HG02970 (cell line): Measurements from ENCODE around the gene TMEM184B.
"Not testable (repeated sequence)": the region's sequence is repeated elsewhere in the genome, so short reads cannot be mapped to it uniquely, and the experiment has no call there.

ENCODE experiments used
- ATAC-seq: cut with Tn5 transposase; IDR thresholded peaks from one replicate; pipeline ENCODE4 v1.9.1; 2021; ENCODE audit warnings: mild to moderate bottlenecking, moderate library complexity, moderate number of reproducible peaks; ENCODE audit not compliant: unreplicated experiment, low FRiP score

TMEM184B gene

DNA sequence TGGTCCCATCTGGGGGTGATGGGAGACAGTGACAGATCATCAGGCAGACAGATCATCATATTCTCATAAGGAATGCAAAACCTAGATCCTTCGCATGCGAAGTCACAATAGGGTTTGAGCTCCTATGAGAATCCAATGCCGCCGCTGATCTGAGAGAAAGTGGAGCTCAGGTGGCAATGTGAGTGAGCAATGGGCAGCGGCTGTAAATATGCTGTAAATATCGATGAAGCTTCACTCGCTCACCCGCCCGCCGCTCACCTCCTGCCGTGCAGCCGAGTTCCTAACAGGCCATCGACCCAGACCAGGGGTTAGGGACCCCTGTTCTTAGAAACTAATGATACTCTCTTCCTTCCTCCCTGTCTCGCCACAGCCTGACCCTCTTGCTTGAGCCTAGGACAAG, 81.8 kb downstream of the TMEM184B start:
- ATAC-seq, result no peak

- no peak for ATAC-seq
Observed at GRCh38 chr22:38190581-38190980, 82.2 kb downstream of the TMEM184B start.

DNA sequence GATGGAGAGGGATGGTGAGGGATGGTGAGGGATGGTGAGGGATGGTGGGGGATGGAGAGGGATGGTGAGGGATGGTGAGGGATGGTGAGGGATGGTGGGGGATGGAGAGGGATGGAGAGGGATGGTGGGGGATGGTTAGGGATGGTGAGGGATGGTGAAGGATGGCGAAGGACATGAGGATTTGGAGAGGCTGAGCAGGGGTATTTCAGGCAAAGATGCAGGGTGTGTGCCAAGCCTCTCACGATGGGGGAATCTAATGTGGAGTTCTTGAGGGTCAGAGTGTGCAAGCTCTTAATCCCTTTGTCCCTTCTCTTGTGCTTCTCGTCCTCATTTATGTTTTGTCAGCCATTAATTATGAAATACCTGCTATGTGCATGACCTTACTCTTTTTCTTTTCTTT, 83.7 kb downstream of the TMEM184B start:
- no peak for ATAC-seq

DNA sequence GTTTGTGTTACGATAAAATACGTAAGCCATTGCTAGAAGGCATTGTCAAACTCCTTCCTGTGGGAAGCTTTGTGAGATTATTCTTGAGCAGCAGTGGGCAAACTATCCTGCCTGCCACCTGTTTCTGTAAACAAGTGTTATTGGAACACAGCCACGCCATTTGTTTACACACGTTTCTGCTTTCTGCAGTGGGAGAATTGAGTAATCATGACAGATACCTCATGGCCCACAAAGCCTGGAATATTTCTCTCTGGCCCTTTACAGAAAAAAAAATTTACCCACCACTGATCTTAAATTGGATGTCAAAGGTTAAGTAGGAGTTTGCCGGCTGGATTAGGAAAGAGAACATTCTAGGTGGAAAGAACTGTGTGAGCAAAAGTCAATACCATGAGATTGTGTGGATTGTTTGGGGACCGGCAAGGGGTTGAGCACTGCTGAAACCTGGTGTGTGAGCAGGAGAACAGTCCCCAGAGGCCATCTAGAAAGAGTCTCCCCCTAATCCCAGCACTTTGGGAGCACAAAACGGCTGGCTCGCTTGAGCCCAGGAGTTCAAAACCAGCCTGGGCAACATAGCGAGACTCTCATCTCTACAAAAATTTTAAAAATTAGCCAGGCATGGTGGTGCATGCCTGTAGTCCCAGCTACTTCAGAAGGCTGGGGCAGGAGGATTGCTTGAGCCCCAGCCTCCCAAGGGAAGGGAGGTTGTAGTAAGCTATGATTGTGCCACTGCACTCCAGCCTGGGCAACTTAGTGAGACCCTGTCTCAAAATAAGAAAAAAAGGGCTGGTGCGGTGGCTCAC, 85.2 kb downstream of the TMEM184B start:
- ATAC-seq, result no peak

- no peak for ATAC-seq
Observed at GRCh38 chr22:38186429-38186828, 86.4 kb downstream of the TMEM184B start.

- ATAC-seq, result no peak
Observed at GRCh38 chr22:38184788-38185187, 88.0 kb downstream of the TMEM184B start.

GRCh38 chr22:38181453-38182200, 91.2 kb downstream of the TMEM184B start, which contains the start of gene PLA2G6:
PLA2G6 (minus strand) TSS chr22:38181830; CDS start chr22:38169426, 12,404 bp downstream.
- ATAC-seq, result peak; percentile 93

- ATAC-seq, result no peak
Observed at GRCh38 chr22:38180841-38181452, 91.9 kb downstream of the TMEM184B start.

GRCh38 chr22:38178605-38178937, 94.2 kb downstream of the TMEM184B start:
- ATAC-seq, result not testable (repeated sequence)

DNA sequence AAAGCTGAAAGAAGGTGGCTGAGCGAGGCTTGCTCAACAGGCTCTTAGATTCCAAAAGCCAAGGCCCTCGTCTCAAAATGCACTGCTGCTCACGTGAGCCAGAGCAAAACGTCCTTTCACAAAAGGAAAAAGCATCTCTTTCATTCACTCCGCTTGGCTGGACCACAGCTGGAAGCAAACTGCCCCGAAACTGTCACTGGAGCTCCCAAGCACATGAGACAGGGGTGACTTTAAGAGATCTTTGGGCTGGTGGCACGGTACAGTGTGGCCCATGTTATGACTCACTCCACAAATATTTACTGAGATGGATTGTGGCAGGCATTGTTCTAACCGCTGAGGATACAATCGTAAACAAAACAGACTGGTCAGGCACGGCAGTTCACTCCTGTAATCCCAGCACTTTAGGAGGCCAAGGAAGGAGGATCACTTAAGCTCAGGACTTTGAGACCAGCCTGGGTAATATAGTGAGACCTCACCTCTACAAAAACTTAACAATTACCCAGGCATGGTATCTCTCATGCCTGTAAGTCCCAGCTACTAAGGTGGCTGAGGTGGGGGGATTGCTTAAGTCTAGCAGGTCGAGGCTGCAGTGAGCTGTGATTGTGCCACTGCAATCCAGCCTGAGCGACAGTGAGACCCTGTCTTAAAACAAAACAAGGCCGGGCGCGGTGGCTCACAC, 94.7 kb downstream of the TMEM184B start:
- no peak for ATAC-seq

GRCh38 chr22:38177571-38177925, 95.3 kb downstream of the TMEM184B start:
- not testable (repeated sequence) for ATAC-seq

DNA sequence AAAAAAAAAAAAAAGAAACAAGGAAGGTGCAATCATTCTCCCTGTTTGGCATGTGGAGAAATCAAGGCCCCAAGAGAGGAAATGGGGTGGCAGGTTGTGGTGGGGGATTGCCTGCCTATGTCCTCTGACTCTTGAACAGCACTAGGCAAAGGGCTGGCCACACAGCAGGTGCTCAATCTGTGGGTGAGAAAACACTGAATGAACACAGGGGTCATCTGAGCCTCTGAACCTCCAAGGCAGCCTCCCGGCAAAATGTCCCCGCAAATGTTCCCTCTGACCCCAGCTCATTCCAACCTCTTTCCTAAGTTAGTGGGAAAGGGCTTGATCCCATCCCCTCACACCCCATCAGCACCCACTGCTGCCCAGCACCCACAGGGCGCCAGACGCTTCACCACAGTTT, 95.8 kb downstream of the TMEM184B start:
- ATAC-seq, result no peak

DNA sequence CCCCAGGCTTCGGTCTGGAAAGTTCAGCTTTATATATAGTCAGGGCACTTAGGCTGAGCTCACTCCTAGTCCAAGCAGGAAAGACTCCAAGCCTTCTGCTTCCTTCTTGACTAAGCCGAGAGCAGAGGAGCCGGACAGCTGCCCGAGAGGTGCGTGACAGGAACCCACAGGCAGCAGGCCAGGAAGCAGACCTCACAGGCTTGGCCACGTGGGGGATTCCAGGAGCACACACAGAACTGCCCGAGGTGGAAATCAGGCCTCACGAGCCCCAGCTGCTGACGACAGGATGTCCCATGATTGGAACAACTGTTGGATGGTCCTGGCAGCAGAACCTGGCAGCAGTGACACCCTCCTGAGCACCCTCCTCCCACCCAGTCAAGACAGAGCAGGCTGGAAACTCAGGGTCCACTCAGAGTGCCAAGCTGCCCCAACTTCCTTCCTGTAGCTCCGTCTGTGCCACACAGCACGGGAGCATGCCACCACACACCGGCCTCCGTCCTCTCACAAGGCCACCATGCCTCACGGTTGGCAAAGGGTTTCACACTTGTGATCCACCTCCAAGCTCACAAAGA, 96.6 kb downstream of the TMEM184B start:
- no peak for ATAC-seq

DNA sequence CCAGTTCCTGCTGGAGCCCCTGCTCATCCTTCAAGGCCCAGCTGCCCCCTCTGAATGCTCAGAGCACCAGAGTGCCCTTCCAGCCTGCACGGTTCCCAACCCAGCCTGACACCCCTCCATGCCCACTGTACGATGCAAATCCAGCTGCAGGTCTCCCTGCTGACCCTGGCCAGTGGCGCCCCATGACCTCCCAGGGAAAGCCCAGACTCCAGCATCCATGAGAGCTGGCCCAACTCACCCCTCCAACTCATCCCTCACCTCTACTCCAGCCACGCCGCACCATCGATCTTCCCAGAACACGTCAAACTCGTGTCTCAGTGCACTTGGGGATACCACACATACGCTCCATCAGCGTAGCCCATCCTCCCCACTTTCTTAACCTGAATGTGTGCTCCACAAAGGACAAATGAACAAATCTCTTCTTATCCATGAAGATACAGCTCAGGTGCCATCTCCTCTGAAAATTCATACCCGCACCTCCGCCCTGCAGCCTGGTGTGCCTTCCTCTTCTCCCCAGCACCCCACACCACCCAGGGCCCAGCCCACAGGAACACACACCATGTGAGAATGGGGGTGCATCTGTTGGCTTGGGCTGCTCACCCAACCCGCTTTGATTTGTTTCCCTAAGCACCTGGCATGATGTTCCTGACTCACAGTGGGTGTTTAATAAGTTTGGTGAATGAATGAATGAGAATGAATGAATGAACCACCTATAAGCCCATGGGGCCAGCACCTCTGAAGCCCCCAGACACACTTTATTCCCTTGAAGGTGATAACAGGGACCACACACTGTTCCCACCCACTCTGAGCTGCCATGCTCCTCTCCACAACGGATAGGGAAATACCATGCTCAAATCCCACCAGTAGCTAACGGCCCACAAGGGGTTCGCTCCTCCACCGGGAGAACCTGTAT, 97.3 kb downstream of the TMEM184B start:
- no peak for ATAC-seq

DNA sequence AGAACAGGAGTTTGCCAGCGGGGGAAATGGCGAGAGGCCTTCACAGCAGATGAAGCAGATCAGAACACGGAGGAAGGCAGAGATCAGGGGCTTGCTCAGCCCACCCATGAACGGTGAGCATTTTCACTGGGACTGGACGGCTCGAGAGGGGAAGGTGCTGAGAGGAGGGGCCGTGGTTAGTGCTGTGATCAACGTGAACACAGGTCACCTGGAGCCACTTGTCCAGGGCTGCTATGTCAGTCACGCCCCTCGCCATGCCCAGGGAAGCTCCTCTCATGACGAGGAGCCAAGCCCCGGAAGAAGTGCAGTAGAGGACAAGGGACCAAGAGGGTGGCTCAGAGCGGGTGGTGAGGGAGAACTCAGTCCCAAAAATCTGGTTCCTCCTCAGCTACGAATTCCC, 98.2 kb downstream of the TMEM184B start:
- no peak for ATAC-seq

DNA sequence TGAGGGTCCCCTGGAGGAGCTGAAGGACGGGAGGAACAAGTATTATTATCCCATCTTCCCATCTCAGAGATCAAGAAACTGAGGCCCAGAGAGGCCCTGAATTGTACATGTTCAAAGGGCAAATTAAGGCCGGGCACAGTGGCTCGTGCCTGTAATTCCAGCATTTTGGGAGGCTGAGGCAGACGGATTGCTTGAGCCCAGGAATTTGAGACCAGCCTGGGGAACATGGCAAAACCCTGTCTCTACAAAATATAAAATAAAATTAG, 99.2 kb downstream of the TMEM184B start:
- ATAC-seq, result no peak

- no peak for ATAC-seq
Observed at GRCh38 chr22:38172832-38173640, 99.8 kb downstream of the TMEM184B start.

DNA sequence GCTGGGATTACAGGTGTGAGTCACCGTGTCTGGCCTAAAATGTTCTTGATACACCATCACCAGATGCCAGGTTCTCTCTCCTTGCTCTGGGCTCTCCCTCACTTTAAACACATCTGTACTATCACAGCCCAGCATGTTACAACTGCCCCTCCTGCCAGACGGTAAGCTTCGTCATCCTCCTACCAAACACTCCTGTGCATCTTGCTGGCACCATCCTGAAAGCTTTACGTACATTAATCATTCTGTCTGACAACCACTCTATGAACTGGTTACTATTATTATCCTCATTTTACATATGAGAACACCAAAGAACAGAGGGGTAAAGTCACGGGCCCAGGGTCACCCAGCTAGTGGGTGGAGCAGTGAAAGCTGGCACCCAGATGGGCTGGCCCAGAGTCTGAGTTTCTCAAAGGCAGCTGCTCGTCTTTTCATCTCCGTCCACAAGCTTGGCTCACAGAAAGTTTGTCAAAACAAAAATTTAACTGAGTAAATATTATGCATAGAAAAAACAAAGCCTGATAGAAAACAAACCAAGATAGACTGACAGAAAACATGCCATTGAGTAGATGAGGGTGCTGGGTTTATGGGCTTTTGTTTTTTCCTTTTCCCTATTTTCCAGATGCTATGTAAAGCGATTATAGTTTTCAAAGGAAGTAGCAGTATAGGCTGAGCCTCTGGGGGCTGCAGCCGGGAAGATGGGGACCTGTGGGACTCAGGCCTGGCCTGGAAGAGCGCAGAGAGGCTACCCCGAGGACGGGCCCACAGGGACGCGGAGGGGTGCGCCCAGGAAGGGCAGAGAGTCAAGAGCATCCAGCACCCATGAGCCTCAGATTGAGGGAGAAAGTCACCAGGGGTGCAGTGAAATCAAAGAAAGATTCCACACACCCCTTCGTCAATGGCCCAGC, 100.6 kb downstream of the TMEM184B start:
- ATAC-seq, result no peak
